SK-N-SH (cell line): ENCODE measurements around the gene DOCK4. TPM values are rescaled to one million over a fixed set of nuclear protein-coding genes. Genes with fewer than 3 reads are reported as not detected.

Experiments
- CTCF ChIA-PET: fragments of 300-600, 350-600 bp; formaldehyde crosslinking; extraction: SDS; loops from one replicate; lab custom pipeline; 2021; lab: Yijun Ruan, JAX
- POLR2A ChIA-PET: fragments of 350-600 bp; sonication (Branson Sonifier 250); formaldehyde crosslinking; extraction: SDS; loops from one replicate; lab custom pipeline; 2020; ENCODE audit warnings: antibody characterized with exemption, inconsistent platforms; lab: Yijun Ruan, JAX
- DNase-seq: peaks from one replicate; pipeline ENCODE4 v3.0.0; 2012
- H2AFZ ChIP-seq: fragments of 200-600 bp; sonication (generic); 2 replicates; pipeline ENCODE4 v1.8.1; 2016; ENCODE audit warnings: antibody characterized with exemption, mild to moderate bottlenecking, low read depth
- H3F3A ChIP-seq: fragments of 200-600 bp; sonication (generic); replicated peaks from 2 replicates; pipeline ENCODE3; 2016; ENCODE audit warnings: antibody characterized with exemption, mild to moderate bottlenecking; ENCODE audit not compliant: insufficient read depth
- H3K27ac ChIP-seq, 2 experiments: fragments of 200-500 bp in 1 of 2; fragments of 200-600 bp in 1 of 2; sonication (Bioruptor generic) in 1 of 2; sonication (generic), shearing (Covaris generic) in 1 of 2; 2 replicates each; pipeline versions ENCODE4 v1.5.1 to v1.6.1; 2014 to 2016; ENCODE audit warnings: low read depth in 2 of 2, inconsistent platforms in 1 of 2, low read length in 1 of 2, mild to moderate bottlenecking in 1 of 2, mixed read lengths in 1 of 2
- H3K27me3 ChIP-seq: fragments of 200-600 bp; sonication (generic), shearing (Covaris generic); 2 replicates; pipeline ENCODE4 v1.6.1; 2016; ENCODE audit warnings: mixed run types; ENCODE audit not compliant: insufficient read depth
- H3K36me3 ChIP-seq, 2 experiments: fragments of 200-500 bp in 1 of 2; fragments of 200-600 bp in 1 of 2; sonication (Bioruptor generic) in 1 of 2; sonication (generic) in 1 of 2; replicated peaks in 1 of 2; 2 replicates each; pipeline versions ENCODE3 to v1.5.1; 2014 to 2016; ENCODE audit warnings: low read length in 1 of 2, mild to moderate bottlenecking in 1 of 2; ENCODE audit not compliant: insufficient read depth in 2 of 2, control insufficient read depth in 1 of 2
- H3K4me1 ChIP-seq, 2 experiments: fragments of 200-500 bp in 1 of 2; fragments of 200-600 bp in 1 of 2; sonication (Bioruptor generic) in 1 of 2; sonication (generic), shearing (Covaris generic) in 1 of 2; 2 replicates each; pipeline versions ENCODE4 v1.5.1 to v1.6.1; 2014 to 2016; ENCODE audit warnings: low read depth in 1 of 2, low read length in 1 of 2, mixed run types in 1 of 2; ENCODE audit not compliant: insufficient read depth in 2 of 2, control insufficient read depth in 1 of 2
- H3K4me2 ChIP-seq: fragments of 200-600 bp; sonication (generic), shearing (Covaris generic); 2 replicates; pipeline ENCODE4 v1.6.1; 2017; ENCODE audit warnings: mixed run types
- H3K4me3 ChIP-seq, 2 experiments: fragments of 200-500 bp in 1 of 2; fragments of 200-600 bp in 1 of 2; sonication (Bioruptor generic) in 1 of 2; sonication (generic), shearing (Covaris generic) in 1 of 2; 2 replicates each; pipeline versions ENCODE4 v1.5.1 to v1.8.1; 2014 to 2016; ENCODE audit warnings: low read depth in 2 of 2, inconsistent platforms in 1 of 2, low read length in 1 of 2, mild to moderate bottlenecking in 1 of 2, mixed read lengths in 1 of 2, moderate library complexity in 1 of 2
- H3K79me2 ChIP-seq: fragments of 200-600 bp; sonication (generic); 2 replicates; pipeline ENCODE4 v1.8.1; 2017; ENCODE audit warnings: mild to moderate bottlenecking; ENCODE audit not compliant: insufficient read depth
- H3K9ac ChIP-seq: fragments of 200-600 bp; sonication (generic); 2 replicates; pipeline ENCODE4 v1.6.1; 2017; ENCODE audit warnings: mixed run types
- H3K9me2 ChIP-seq: fragments of 200-600 bp; sonication (generic); 2 replicates; pipeline ENCODE4 v1.6.1; 2017; ENCODE audit warnings: mixed run types
- H3K9me3 ChIP-seq: fragments of 200-600 bp; sonication (generic); 2 replicates; pipeline ENCODE4 v1.6.1; 2017; ENCODE audit warnings: mixed run types, mild to moderate bottlenecking, moderate library complexity
- H4K20me1 ChIP-seq: fragments of 200-600 bp; sonication (generic); 2 replicates; pipeline ENCODE4 v1.6.1; 2017; ENCODE audit warnings: mild to moderate bottlenecking, mixed run types; ENCODE audit not compliant: insufficient read depth
- ELF1 ChIP-seq: IDR thresholded peaks from 2 replicates; pipeline ENCODE4 v1.4.0; 2012
- EZH2phosphoT487 ChIP-seq: fragments of 200-600 bp; sonication (generic); IDR thresholded peaks from 2 replicates; pipeline ENCODE4 v1.6.1; 2017; ENCODE audit warnings: low read depth, mixed run types, mild to moderate bottlenecking, antibody characterized with exemption, moderate library complexity, borderline replicate concordance
- FOXJ3 ChIP-seq: sonication (generic); formaldehyde crosslinking; IDR thresholded peaks from 2 replicates; pipeline ENCODE4 v1.5.1; 2020; ENCODE audit warnings: mild to moderate bottlenecking, missing genetic modification reagents
- GATA2 ChIP-seq: sonication (generic); formaldehyde crosslinking; IDR thresholded peaks from 2 replicates; pipeline ENCODE4 v1.5.0; 2020; ENCODE audit warnings: mild to moderate bottlenecking, missing genetic modification reagents
- IRF3 ChIP-seq: fragments of 150-350 bp; IDR thresholded peaks from 2 replicates; pipeline ENCODE4 v1.6.1; 2016; ENCODE audit warnings: mild to moderate bottlenecking, low read depth, low read length
- MXI1 ChIP-seq: IDR thresholded peaks from 2 replicates; pipeline ENCODE4 v1.6.1; 2012; ENCODE audit warnings: mild to moderate bottlenecking, low read depth, low read length, improper control_type of control experiment
- NRF1 ChIP-seq: IDR thresholded peaks from 2 replicates; pipeline ENCODE4 v1.6.1; 2012; ENCODE audit warnings: low read depth, mild to moderate bottlenecking, low read length
- PBX3 ChIP-seq: IDR thresholded peaks from 2 replicates; pipeline ENCODE4; 2012
- RCOR1 ChIP-seq: fragments of 150-350 bp; IDR thresholded peaks from 2 replicates; pipeline ENCODE4 v1.6.1; 2017; ENCODE audit warnings: antibody characterized with exemption, low read length
- REST ChIP-seq: IDR thresholded peaks from 2 replicates; pipeline ENCODE4 v1.6.1; 2012; ENCODE audit warnings: mild to moderate bottlenecking, low read depth, low read length, moderate library complexity
- RFX5 ChIP-seq: IDR thresholded peaks from 2 replicates; pipeline ENCODE4 v1.6.1; 2012; ENCODE audit warnings: mild to moderate bottlenecking, improper control_type of control experiment, low read length
- RXRA ChIP-seq: IDR thresholded peaks from 2 replicates; pipeline ENCODE4 v1.4.0; 2012; ENCODE audit warnings: low read depth, mild to moderate bottlenecking, borderline replicate concordance
- SIN3A ChIP-seq: IDR thresholded peaks from 2 replicates; pipeline ENCODE4 v1.6.1; 2012; ENCODE audit warnings: low read depth, mild to moderate bottlenecking, low read length, moderate library complexity, borderline replicate concordance
- SMC3 ChIP-seq: IDR thresholded peaks from 2 replicates; pipeline ENCODE4 v1.6.1; 2012; ENCODE audit warnings: low read depth, low read length, improper control_type of control experiment
- USF1 ChIP-seq: IDR thresholded peaks from 2 replicates; pipeline ENCODE4 v1.4.0; 2012; ENCODE audit warnings: low read depth, borderline replicate concordance
- YY1 ChIP-seq: IDR thresholded peaks from 2 replicates; pipeline ENCODE4 v1.4.0; 2012; ENCODE audit warnings: low read depth, mild to moderate bottlenecking
- ZBTB33 ChIP-seq: IDR thresholded peaks from 2 replicates; pipeline ENCODE4 v1.4.0; 2012; ENCODE audit warnings: low read depth, borderline replicate concordance
- WGBS: methylation state at CpG from one replicate; pipeline ENCODE4 v1.1.6; 2017; ENCODE audit warnings: low lambda C conversion rate; 5-methylcytosine and 5-hydroxymethylcytosine counted together
- polyA plus RNA-seq, 3 experiments: library from polyadenylated mRNA; depleted of rRNA; stranded (reverse); fragments of >200 nt; gene quantifications; 2 replicates each; pipeline ENCODE4 v1.2.3, GENCODE V29; 2012

Gene DOCK4
- polyA plus RNA-seq, 1 of the 3 experiments (the other 2 are of a cell fraction): 8.5 TPM

GRCh38 chr7:112103246-112103645 is 103.0 kb downstream of the DOCK4 start:
- H4K20me1 ChIP-seq: no peaks in the 10 kb centered on the region
- TF ChIP-seq USF1 (no peak), MXI1 (no peak), REST (no peak), YY1 (no peak), ELF1 (no peak), EZH2phosphoT487 (no peak), IRF3 (no peak), RCOR1 (no peak)
- TF ChIP-seq, all 33 proteins: peak for 0
- Histone ChIP-seq H3K9me2 (no peaks in the 10 kb centered on the region), H3K4me2 (no peak overlapping the region), H3K9ac (no peak overlapping the region), H3K27me3 (no peaks in the 10 kb centered on the region), H3F3A (no peaks in the 10 kb centered on the region), H3K27ac (no peak overlapping the region), H3K9me3 (no peaks in the 10 kb centered on the region), H3K36me3 (no peaks in the 10 kb centered on the region), H2AFZ (no peak overlapping the region), H3K4me1 (peaks cover 0 to 9% of the 10 kb centered on the region in 2 experiments; a peak in 2 of 4 replicates), H3K79me2 (no peaks in the 10 kb centered on the region), H3K4me3 (no peak overlapping the region)
- CTCF ChIA-PET: interaction anchor here (1.8 kb wide), 1 partner anchor 20 kb away, joined by 4 read pairs; no protein-coding TSS in a partner anchor
- POLR2A ChIA-PET: no interaction called here
- 86% methylated on average over 2 of the region's 2 CpGs for WGBS
- DNase-seq: no peak

GRCh38 chr7:112101201-112101846 is 104.9 kb downstream of the DOCK4 start:
- Histone ChIP-seq H3K27ac (no peak overlapping the region), H3K4me2 (no peak overlapping the region)
- CTCF ChIA-PET: interaction anchor here (1.5 to 1.9 kb wide), 3 partner anchors 22 to 338 kb away, joined by 5 to 7 read pairs (median 6); no protein-coding TSS in a partner anchor
- no peak for TF ChIP-seq PBX3
- no peak for TF ChIP-seq SIN3A
- no peak for TF ChIP-seq SMC3
- no peak for TF ChIP-seq FOXJ3 (CRISPR knock-in tag)
- no peak for TF ChIP-seq GATA2 (CRISPR knock-in tag)
- no peak for TF ChIP-seq RXRA
- TF ChIP-seq ELF1: no peak
- TF ChIP-seq RFX5: no peak
- TF ChIP-seq RCOR1: no peak
- no peak for TF ChIP-seq USF1
- no peak for TF ChIP-seq ZBTB33
- no peak for TF ChIP-seq NRF1

More at GRCh38 chr7:112101201-112101846, 104.9 kb downstream of the DOCK4 start:
- POLR2A ChIA-PET: no interaction called here
- WGBS: 92% methylated on average over 8 of the region's 8 CpGs
- H3K36me3 ChIP-seq: no peaks in the 10 kb centered on the region
- H4K20me1 ChIP-seq: no peaks in the 10 kb centered on the region
- no peaks in the 10 kb centered on the region for H3K9me3 ChIP-seq
- DNase-seq: no peak
- no peaks in the 10 kb centered on the region for H3F3A ChIP-seq
- no peak overlapping the region for H3K9ac ChIP-seq
- H3K4me1 ChIP-seq: peaks cover 0 to 3% of the 10 kb centered on the region in 2 experiments; a peak in 2 of 4 replicates
- no peak overlapping the region for H3K4me3 ChIP-seq
- no peaks in the 10 kb centered on the region for H3K79me2 ChIP-seq
- H3K9me2 ChIP-seq: no peaks in the 10 kb centered on the region
- H2AFZ ChIP-seq: no peak overlapping the region
- H3K27me3 ChIP-seq: no peaks in the 10 kb centered on the region
